HepG2 (cell line): Measurements from ENCODE around the gene SLC9A9. TPM values are rescaled to one million over a fixed set of nuclear protein-coding genes. Genes with fewer than 3 reads are reported as not detected.

ENCODE experiments used
- ATAC-seq: fragments of 200-7000 bp; cut with Tn5 transposase; 3 replicates; pipeline ENCODE4 v1.9.1; 2020; ENCODE audit warnings: mild to moderate bottlenecking, moderate library complexity
- BruUV-seq: library from RNA; stranded (reverse); fragments of 400-500 nt; replicated peaks from 2 replicates; lab custom pipeline; 2021; lab: Mats Ljungman, UMichigan
- CTCF ChIA-PET: fragments of 300-600 bp; formaldehyde crosslinking; extraction: SDS; loops from one replicate; lab custom pipeline; 2021; ENCODE audit warnings: low total read pairs, inconsistent platforms, low intra/inter-chr PET ratio; lab: Yijun Ruan, JAX
- POLR2A ChIA-PET: fragments of 350-600 bp; sonication (Branson Sonifier 250); formaldehyde crosslinking; loops from one replicate; lab custom pipeline; 2020; ENCODE audit warnings: antibody characterized with exemption, inconsistent platforms; lab: Yijun Ruan, JAX
- DNase-seq: peaks from one replicate; pipeline ENCODE4 v3.0.0-alpha.2; 2015; ENCODE audit warnings: low spot score
- FAIRE-seq: peaks from 3 replicates; lab custom pipeline; 2011; peaks lifted over from hg19 to GRCh38; lab: Jason Lieb, UNC
- H2AFZ ChIP-seq: one replicate; pipeline ENCODE4 v1.6.1; 2011; ENCODE audit warnings: low read length, inconsistent platforms
- H3K27ac ChIP-seq: fragments of 300-600 bp; 3 replicates; pipeline ENCODE4 v1.8.0; 2011; ENCODE audit warnings: mixed run types, mild to moderate bottlenecking, mixed read lengths, low read length, inconsistent platforms; ENCODE audit not compliant: insufficient read depth; ENCODE audit errors: extremely low read length
- H3K27me3 ChIP-seq, 2 experiments: fragments of 200-600 bp in 1 of 2; 2 replicates in 1 of 2; 3 replicates in 1 of 2; pipeline versions ENCODE4 v1.6.0 to v1.8.0; 2011; ENCODE audit warnings: low read length in 2 of 2, mild to moderate bottlenecking in 2 of 2, moderate library complexity in 2 of 2, inconsistent platforms in 1 of 2; ENCODE audit not compliant: insufficient read depth in 2 of 2, control insufficient read depth in 1 of 2
- H3K36me3 ChIP-seq, 2 experiments: fragments of 200-600 bp in 1 of 2; replicated peaks in 1 of 2; 2 replicates in 1 of 2; 3 replicates in 1 of 2; pipeline versions ENCODE4 v1.5.1 to v1.8.0; 2011; ENCODE audit warnings: low read length in 2 of 2, inconsistent platforms in 1 of 2; ENCODE audit not compliant: insufficient read depth in 2 of 2, control insufficient read depth in 1 of 2
- H3K4me1 ChIP-seq: 2 replicates; pipeline ENCODE4 v1.5.1; 2012; ENCODE audit warnings: low read length, inconsistent platforms; ENCODE audit not compliant: insufficient read depth
- H3K4me2 ChIP-seq: 2 replicates; pipeline ENCODE4 v1.6.0; 2011; ENCODE audit warnings: low read depth, low read length, inconsistent platforms
- H3K4me3 ChIP-seq, 3 experiments: fragments of 200-600 bp in 1 of 3; sonication (generic), shearing (Covaris generic) in 1 of 3; replicated peaks in 1 of 3; 2 replicates each; pipeline ENCODE4 v1.5.1; 2011 to 2016; ENCODE audit warnings: low read length in 3 of 3, inconsistent platforms in 2 of 3, low read depth in 2 of 3, mild to moderate bottlenecking in 2 of 3, control low read depth in 1 of 3, mixed read lengths in 1 of 3; ENCODE audit not compliant: insufficient read depth in 1 of 3
- H3K79me2 ChIP-seq: one replicate; pipeline ENCODE4 v1.6.1; 2011; ENCODE audit warnings: low read length, inconsistent platforms; ENCODE audit not compliant: insufficient read depth
- H3K9ac ChIP-seq: 2 replicates; pipeline ENCODE4 v1.6.0; 2011; ENCODE audit warnings: mild to moderate bottlenecking, low read depth, low read length, inconsistent platforms; ENCODE audit not compliant: insufficient read depth
- H3K9me3 ChIP-seq: 2 replicates; pipeline ENCODE4 v1.5.1; 2012; ENCODE audit warnings: mild to moderate bottlenecking, low read length
- H4K20me1 ChIP-seq: 2 replicates; pipeline ENCODE4 v1.6.0; 2011; ENCODE audit warnings: inconsistent platforms, mild to moderate bottlenecking, low read length, moderate library complexity; ENCODE audit not compliant: insufficient read depth
- HNF4A ChIP-seq: sonication (generic); formaldehyde crosslinking; IDR thresholded peaks from 2 replicates; pipeline ENCODE4 v1.4.0; 2020; ENCODE audit warnings: missing genetic modification reagents
- THYN1 ChIP-seq: sonication (generic); formaldehyde crosslinking; IDR thresholded peaks from 2 replicates; pipeline ENCODE4 v1.8.1; 2023; ENCODE audit warnings: low read depth, mild to moderate bottlenecking, moderate library complexity, missing genetic modification reagents, borderline replicate concordance
- ZMYM2 ChIP-seq: sonication (generic); formaldehyde crosslinking; IDR thresholded peaks from 2 replicates; pipeline ENCODE4 v1.8.0; 2022; ENCODE audit warnings: mild to moderate bottlenecking, missing genetic modification reagents
- ZMYM3 ChIP-seq: sonication (generic); formaldehyde crosslinking; IDR thresholded peaks from 2 replicates; pipeline ENCODE4 v1.5.1; 2020; ENCODE audit warnings: mild to moderate bottlenecking, missing genetic modification reagents
- ZNF24 ChIP-seq: fragments of 450-650 bp; IDR thresholded peaks from 2 replicates; pipeline ENCODE4 v1.6.1; 2017; ENCODE audit warnings: antibody characterized with exemption, mild to moderate bottlenecking
- ZNF263 ChIP-seq: sonication (generic); formaldehyde crosslinking; IDR thresholded peaks from 2 replicates; pipeline ENCODE4 v1.4.0; 2020; ENCODE audit warnings: missing genetic modification reagents
- ZNF296 ChIP-seq: sonication (generic); formaldehyde crosslinking; conservative IDR thresholded peaks from 2 replicates; pipeline ENCODE4 v1.5.0; 2020; ENCODE audit warnings: mild to moderate bottlenecking, missing genetic modification reagents
- ZNF354B ChIP-seq: sonication (generic); formaldehyde crosslinking; IDR thresholded peaks from 2 replicates; pipeline ENCODE4 v1.8.0; 2022; ENCODE audit warnings: mild to moderate bottlenecking, missing genetic modification reagents
- ZNF704 ChIP-seq: sonication (generic); formaldehyde crosslinking; IDR thresholded peaks from 2 replicates; pipeline ENCODE4 v1.8.1; 2023; ENCODE audit warnings: mild to moderate bottlenecking, inconsistent platforms, moderate library complexity, missing genetic modification reagents, borderline replicate concordance
- WGBS: methylation state at CpG from one replicate; pipeline ENCODE4 v1.1.6; 2017; ENCODE audit warnings: low lambda C conversion rate; 5-methylcytosine and 5-hydroxymethylcytosine counted together
- in situ Hi-C: cut with HindIII; loops from 2 replicates; pipeline ENCODE4 v1.10.0; 2017; ENCODE audit warnings: low pct_unique_long_range_greater_than_20kb; ENCODE audit not compliant: extremely low pct_ligation_motif_present
- intact Hi-C: fragments of 100-400 bp; cut with micrococcal nuclease; formaldehyde crosslinking; loops from one replicate; pipeline ENCODE4 v1.10.0; 2022; ENCODE audit not compliant: unreplicated experiment
- polyA plus RNA-seq, 8 experiments: library from polyadenylated mRNA; depleted of rRNA in 3 of 8; stranded (reverse) in 7 of 8; unstranded in 1 of 8; fragments of >200 nt; fragmentation: Illumina TruSeq in 4 of 8; extraction: Trizol in 4 of 8; gene quantifications; 2 replicates each; pipeline versions ENCODE4 v1.2.1 to v1.2.3, GENCODE V29; 2011 to 2016; ENCODE audit warnings: low read depth in 4 of 8, missing spikeins in 1 of 8, mixed read lengths in 1 of 8; ENCODE audit not compliant: insufficient read depth in 1 of 8
- total RNA-seq, 5 experiments: library from RNA; depleted of rRNA; stranded (reverse); fragments of >200 nt; fragmentation: Illumina TruSeq; extraction: Trizol; gene quantifications; 2 replicates each; pipeline ENCODE4 v1.2.3, GENCODE V29; 2016; ENCODE audit warnings: low read depth in 1 of 5

SLC9A9 gene
- total and polyA plus RNA-seq, 2 of the 13 experiments (the other 11 are each of a cell fraction or from before 2014, with no cell fraction given), result not detected

- no peak overlapping the region for H3K4me3 ChIP-seq
- no peaks in the 10 kb centered on the region for H3K79me2 ChIP-seq
- no peak for FAIRE-seq
- BruUV-seq, result no TSS peak
- 1% methylated on average over 3 of the region's 3 CpGs for WGBS
- H4K20me1 ChIP-seq, result no peaks in the 10 kb centered on the region
- TF ChIP-seq ZNF704 (CRISPR knock-in tag), result no peak
- TF ChIP-seq HNF4A (CRISPR knock-in tag), result peak; percentile 32; the same call in 1 of the 2 replicates
- H3K4me2 ChIP-seq, result no peak overlapping the region
- ChIA-PET POLR2A (no interaction called here), CTCF (no interaction called here)
- no peaks in the 10 kb centered on the region for H3K9me3 ChIP-seq
- peak; percentile 9 for DNase-seq
- no peaks in the 10 kb centered on the region for H3K4me1 ChIP-seq
- H3K9ac ChIP-seq, result no peak overlapping the region
- no peaks in the 10 kb centered on the region for H3K36me3 ChIP-seq
- H3K27me3 ChIP-seq, result peaks cover 0 to 8% of the 10 kb centered on the region in 2 experiments; a peak in 2 of 5 replicates
- ATAC-seq, result no peak
- no peak overlapping the region for H3K27ac ChIP-seq
- intact Hi-C loops, result no loop called here
- no peak overlapping the region for H2AFZ ChIP-seq
- in situ Hi-C loops, result no loop called here
These were observed 254.1 kb downstream of the SLC9A9 start for GRCh38 chr3:143594206-143594605.

- H3K36me3 ChIP-seq, result no peaks in the 10 kb centered on the region
- BruUV-seq, result no TSS peak
- no peak overlapping the region for H3K9ac ChIP-seq
- no peaks in the 10 kb centered on the region for H3K79me2 ChIP-seq
- no peaks in the 10 kb centered on the region for H4K20me1 ChIP-seq
- no peak overlapping the region for H3K27ac ChIP-seq
- CTCF ChIA-PET, result no interaction called here
- H3K4me2 ChIP-seq, result no peak overlapping the region
- ATAC-seq (no peak), DNase-seq (no peak), FAIRE-seq (no peak)
- H3K9me3 ChIP-seq, result no peaks in the 10 kb centered on the region
- 1% methylated on average over 3 of the region's 3 CpGs for WGBS
- in situ Hi-C loops (no loop called here), intact Hi-C loops (no loop called here)
- POLR2A ChIA-PET, result no interaction called here
- TF ChIP-seq THYN1 (CRISPR knock-in tag) (no peak), ZNF354B (CRISPR knock-in tag) (no peak), ZMYM3 (no peak), ZNF263 (CRISPR knock-in tag) (no peak), ZMYM2 (no peak), ZNF296 (CRISPR knock-in tag) (no peak), ZNF24 (no peak)
- H2AFZ ChIP-seq, result no peak overlapping the region
- no peaks in the 10 kb centered on the region; a peak in 1 of 5 replicates for H3K27me3 ChIP-seq
- no peaks in the 10 kb centered on the region for H3K4me1 ChIP-seq
- H3K4me3 ChIP-seq, result no peak overlapping the region
These were observed 257.6 kb downstream of the SLC9A9 start for GRCh38 chr3:143590660-143591059.
